DMS114 treated with DMSO at 0.1 percent for 48 hours (cell line): ENCODE data around the gene MLLT1.
"Not testable (repeated sequence)": the region's sequence is repeated elsewhere in the genome, so short reads cannot be mapped to it uniquely, and the experiment has no call there.

Source experiments
- DNase-seq: peaks from one replicate; lab custom pipeline; 2025; ENCODE audit not compliant: unreplicated experiment; lab: John Stamatoyannopoulos, UW

The MLLT1 gene, protein sequence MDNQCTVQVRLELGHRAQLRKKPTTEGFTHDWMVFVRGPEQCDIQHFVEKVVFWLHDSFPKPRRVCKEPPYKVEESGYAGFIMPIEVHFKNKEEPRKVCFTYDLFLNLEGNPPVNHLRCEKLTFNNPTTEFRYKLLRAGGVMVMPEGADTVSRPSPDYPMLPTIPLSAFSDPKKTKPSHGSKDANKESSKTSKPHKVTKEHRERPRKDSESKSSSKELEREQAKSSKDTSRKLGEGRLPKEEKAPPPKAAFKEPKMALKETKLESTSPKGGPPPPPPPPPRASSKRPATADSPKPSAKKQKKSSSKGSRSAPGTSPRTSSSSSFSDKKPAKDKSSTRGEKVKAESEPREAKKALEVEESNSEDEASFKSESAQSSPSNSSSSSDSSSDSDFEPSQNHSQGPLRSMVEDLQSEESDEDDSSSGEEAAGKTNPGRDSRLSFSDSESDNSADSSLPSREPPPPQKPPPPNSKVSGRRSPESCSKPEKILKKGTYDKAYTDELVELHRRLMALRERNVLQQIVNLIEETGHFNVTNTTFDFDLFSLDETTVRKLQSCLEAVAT

GRCh38 chr19:6279931-6280591, at the start of gene MLLT1:
MLLT1 (minus strand) TSS chr19:6279975; CDS start chr19:6279784, 191 bp downstream.
- DNase-seq, result peak; percentile 74

GRCh38 chr19:6326815-6327214, 47.0 kb upstream of the MLLT1 start:
- no peak for DNase-seq

DNA sequence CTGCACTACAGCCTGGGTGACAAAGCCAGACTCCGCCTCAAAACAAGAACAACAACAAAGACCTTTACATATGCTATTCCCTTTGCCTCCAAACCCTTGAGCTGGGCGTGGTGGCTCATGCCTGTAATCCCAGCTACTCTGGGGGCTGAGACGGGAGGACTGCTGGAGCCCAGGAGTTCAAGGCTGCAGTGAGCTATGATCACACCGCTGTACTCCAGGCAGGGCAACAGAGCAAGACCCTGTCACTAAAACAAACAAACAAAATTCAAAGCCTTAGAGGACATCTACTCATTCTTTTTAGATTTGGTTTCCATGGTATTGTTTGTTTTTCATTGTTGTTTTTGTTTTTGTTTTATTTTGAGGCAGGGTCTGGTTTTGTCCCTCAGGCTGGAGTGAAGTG, 45.8 kb upstream of the MLLT1 start:
- DNase-seq, result no peak

- no peak for DNase-seq
These were observed 45.0 kb upstream of the MLLT1 start for GRCh38 chr19:6324757-6325156.

DNA sequence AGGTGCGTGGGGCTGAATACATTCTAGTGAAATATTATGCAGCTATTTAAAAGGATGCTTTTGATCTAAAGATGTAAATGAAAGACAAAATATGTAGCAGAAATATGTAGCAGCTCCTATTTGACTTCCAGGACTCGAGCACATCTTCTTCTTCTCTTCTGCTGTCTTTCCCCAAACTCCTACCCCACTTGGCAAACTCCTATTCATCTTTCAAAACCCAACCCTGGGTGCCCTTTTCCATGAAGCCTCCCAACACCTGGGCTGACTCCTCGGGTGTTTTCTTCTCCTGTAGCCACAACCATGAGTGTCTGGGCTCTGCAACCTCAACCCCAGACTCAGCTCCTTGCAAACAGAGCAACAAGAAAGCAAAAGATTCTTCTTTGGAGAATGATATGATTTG, 42.5 kb upstream of the MLLT1 start:
- no peak for DNase-seq

GRCh38 chr19:6319376-6319775, 39.6 kb upstream of the MLLT1 start:
- DNase-seq, result no peak

DNA sequence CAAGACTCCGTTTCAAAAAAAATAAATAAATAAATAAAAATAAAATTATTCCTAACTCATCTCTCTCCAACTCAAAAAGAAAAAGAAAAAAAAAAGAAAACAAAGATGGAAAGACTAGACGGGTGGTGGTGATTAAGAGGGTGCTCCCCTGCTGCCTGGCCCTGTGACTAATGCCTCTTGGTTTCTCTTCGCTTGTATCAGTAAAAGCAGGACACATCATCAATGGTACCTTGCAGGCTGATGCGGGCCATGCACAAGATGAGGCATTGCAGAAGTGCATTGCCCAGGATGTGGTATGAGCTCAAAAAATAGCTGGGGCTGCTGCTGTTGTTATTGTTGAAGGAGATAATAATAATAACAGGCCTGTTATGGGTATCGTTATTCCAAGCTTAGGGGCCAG, 39.0 kb upstream of the MLLT1 start:
- DNase-seq, result no peak

- not testable (repeated sequence) for DNase-seq
These were observed 35.9 kb upstream of the MLLT1 start for GRCh38 chr19:6315646-6316045.

DNA sequence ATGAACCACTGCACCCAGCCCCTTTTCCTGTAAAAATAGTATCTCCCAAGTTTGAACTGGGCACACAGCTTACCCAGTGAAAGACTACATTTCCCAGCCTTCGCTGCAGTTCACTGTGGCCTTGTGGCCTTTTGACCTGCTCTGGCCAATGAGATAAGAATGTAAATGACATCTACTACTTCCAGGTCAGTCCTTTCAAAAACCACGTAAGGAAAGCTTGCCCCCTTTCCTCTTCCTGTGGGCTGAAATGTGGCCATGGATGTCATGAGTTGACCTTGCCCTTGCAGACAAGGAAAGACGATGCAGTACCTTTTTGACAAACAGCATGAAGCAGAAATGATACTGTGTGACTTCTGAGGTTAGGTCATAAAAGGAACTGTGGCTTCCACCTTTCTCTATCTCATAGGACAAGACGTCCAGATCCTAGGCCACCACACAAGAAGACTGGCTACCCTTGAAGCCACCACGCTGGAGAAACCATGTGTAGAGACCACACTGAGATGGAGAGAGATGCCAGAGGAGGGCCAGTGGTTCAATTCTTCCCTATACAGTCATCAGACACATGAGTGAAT, 33.7 kb upstream of the MLLT1 start:
- DNase-seq, result no peak

DNA sequence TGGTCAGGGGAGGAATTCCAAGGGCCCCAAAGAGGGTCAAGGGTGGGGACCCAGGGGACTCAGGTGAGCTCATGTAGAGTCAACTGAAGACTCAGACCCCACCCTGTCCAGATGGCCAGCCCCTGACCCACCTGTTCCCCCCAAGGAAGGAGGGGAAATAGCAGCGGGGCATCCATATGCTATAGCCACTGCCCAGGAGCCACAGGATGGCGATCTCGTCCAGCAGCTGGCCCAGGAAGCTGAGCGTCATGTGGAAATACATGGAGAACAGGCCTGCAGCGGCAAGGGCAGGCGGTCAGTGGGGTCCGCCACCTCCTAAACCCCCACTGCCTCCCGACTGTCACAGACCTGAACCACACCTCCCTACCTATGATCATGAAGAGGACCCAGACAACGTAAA, 32.2 kb upstream of the MLLT1 start:
- no peak for DNase-seq

DNA sequence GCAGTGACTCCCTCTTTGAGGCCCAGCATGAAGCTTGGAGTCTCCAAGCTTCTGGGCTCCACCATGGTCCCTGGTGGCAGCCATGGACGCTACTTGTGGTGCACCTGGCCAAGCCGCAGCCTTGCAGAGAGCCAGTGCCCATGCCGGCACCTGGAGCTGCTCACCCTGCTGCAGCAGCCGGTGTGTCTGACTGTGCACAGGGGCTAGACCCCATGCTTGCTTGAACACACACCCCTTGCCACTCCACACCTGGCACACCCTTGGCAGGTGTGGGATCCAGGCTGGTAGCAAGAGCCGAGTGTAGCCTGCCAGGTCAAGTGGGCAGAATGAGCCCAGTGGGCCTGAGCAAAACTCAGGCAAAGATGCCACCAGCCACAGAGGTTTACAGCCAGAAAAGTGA, 18.6 kb upstream of the MLLT1 start:
- no peak for DNase-seq

DNA sequence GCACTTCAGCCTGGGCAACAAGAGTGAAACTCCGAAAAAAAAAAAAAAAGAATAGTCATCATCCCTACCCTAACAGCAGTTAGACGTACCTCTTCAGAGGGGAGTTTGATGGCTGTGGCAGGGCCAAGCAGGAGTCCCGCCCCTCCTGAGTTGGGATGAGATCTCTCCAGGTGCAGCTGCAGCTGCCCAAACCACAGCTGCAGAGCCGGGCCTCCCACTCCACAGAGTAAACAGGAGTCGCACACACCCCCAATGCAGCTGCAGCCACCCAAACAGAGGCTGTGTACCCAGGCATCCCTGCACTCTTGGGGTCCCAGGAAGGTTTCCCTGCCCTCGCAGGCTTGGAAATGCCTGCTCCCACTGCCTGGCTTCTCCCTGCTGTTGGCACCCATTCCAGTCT, 17.4 kb upstream of the MLLT1 start:
- DNase-seq, result no peak

GRCh38 chr19:6292006-6292405, 12.2 kb upstream of the MLLT1 start:
- DNase-seq, result no peak

DNA sequence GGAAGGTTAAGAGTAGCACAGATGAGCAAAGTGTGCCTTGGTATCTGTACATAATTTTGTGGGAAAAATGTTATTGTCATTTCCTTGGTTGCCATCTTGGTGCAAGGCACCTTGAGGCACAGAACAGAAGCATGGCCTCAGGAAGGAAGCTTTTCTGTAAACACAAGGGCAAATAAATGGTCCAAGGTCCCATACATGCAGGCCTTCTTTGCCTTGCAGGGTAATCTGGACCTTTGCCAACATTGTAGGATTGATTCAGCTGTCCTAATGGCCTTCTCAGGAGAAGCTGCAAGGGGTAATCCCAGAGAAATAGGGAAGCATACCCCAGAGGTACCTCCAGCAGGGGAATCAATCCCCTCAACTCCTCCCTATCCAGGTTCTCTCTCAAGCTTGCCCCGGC, 9.0 kb upstream of the MLLT1 start:
- no peak for DNase-seq

DNA sequence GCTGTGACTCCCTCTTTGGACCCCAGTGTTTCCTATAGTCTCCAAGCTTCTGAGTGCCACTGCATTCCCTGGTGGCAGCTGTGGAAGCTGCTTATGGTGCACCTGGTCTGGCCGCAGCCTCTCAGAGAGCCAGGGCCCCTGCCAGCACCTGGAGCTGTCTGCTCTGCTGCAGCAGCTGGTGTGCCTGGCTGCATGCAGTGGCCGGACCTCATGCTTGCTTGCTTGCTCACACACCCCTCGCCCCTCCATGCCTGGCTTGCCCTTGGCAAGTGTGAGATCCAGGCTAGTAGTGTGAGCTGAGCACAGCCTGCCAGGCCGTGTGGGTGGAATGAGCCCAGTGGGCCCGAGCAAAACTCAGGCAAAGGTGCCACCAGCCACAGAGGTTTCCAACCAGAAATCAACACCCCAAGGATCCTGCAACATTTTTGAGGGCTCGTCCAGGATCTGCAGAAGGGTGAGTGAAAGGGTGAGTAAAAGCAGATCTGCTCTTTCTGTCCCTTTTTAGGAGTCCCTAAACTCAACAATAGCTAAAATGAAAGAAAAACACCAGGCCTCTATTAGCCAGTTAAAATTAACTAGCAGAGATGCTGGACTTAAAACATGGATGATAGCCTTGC, 7.6 kb upstream of the MLLT1 start:
- DNase-seq, result no peak

DNA sequence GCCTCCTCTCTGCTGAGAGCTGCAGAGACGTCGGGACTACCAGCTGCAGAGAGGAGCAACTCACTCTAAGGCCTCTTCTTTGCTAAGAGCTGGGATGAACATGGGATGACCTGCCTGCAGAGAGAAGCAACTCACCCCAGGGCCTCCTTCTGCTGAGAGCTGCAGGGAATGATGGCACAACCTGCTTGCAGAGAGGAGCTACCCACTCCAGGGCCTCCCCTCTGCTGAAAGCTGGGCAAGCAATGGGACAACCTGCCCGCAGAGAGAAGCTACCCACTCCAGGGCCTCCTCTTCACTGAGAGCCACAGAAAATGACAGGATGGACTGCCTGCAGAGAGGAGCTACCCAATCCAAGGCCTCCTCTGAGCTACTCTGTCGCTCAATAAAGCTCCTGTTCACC, 6.9 kb upstream of the MLLT1 start:
- DNase-seq, result no peak

GRCh38 chr19:6282393-6282792, 2.6 kb upstream of the MLLT1 start:
- DNase-seq, result not testable (repeated sequence)

DNA sequence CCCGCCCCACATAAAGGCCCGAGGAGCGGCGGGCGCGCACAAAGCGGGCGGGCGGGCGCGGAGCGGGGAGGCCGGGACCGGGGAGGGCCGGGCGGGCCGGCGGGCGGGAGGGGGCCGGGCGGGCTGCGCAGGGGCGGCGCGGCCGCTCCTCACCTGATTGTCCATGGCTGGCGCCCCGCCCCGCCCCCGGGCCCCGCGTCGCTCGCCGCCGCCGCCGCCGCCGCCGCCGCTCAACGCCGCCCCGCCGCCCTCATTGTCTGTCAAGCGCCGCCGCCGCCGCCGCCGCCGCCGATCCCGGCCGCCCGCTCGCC, 200 bp downstream of the MLLT1 start:
- no peak for DNase-seq

GRCh38 chr19:6278740-6279619, 795 bp downstream of the MLLT1 start:
- DNase-seq, result no peak

DNA sequence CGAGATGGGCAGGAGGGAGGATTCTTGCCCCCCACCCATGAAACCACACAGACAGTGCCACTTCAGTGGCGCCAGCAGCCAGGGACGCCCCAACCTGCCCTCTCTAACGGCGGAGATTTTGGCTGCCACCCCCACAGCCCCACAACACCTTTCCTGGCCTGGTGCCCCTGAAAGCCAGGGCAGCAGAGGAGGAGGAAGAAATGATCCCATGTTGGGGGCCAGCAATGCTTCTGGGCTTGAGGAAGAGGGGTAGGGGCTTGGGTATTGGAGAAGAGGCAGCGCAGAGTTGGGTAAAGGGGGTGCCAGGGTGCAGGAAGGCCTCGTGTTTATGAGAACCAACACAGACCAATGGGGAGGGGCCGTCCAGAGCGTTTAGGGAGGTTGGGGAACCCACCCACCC, 1.7 kb downstream of the MLLT1 start:
- DNase-seq, result no peak

DNA sequence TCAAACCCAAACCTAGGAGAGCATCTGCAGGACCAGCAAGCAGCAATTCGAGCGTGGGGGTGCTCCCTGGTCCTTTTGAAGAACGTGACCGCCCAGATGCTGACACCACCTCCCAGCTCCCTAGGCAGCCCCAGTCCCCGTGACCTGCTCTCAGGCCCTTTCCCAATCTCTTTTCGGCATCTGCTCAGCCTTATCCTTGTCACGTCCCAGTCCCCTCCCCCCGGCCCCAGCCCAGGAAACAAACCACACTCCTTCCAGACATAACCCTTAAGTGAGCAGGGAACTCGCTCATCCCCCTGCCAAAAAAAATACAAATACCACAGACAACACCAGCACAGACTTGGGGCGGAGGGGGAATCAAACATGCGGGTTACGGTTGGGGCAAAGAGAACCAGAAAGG, 3.3 kb downstream of the MLLT1 start:
- DNase-seq, result no peak
